ENCODE results near the gene ENOSF1.

DNA sequence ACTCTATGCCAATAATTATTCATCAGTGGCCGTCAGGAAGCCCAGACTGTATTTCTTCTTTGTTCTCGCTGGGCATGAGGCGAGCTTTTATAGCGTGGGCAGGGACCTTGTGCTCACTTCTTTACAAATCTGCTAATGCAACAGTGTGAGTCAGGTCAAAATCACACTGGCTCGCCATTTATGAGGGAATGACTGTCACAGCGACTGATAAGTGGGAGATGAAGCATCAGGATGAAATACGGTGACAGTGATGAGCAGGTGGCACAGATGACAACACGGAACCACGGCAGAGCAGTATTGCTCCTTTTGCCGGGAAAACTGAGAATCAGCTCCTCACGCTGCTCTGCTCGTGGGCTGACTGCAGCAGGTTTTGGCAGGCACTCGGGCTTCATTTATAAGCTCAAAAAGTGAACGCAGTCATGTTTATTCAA is 34.5 kb downstream of the ENOSF1 start:
- TF ChIP-seq CTCF (IDR thresholded peaks at IDR 0.05; ENCODE audit: low read depth, low read length, poor library complexity, severe bottlenecking) (no peak), EZH2phosphoT487 (IDR thresholded peaks at IDR 0.05; ENCODE audit: borderline replicate concordance, low read length) (no peak)

Data from DOHH2 (cell line).